Mucosa of descending colon (tissue), 3 donors: ENCODE results near the gene SHC2. TPM values are rescaled to one million over a fixed set of nuclear protein-coding genes. Genes with fewer than 3 reads are reported as not detected.
A peak's percentile ranks its signal among the peaks of the same experiment; 100 is the strongest.

Experiments
- ATAC-seq: fragments of 200-7000 bp; cut with Tn5 transposase; one replicate; pipeline ENCODE4 v1.9.1; 2020; ENCODE audit warnings: mild to moderate bottlenecking, moderate library complexity
- DNase-seq, 3 donors: peaks; one replicate each; pipeline ENCODE4 v3.0.0-alpha.2; 2020
- H3K36me3 ChIP-seq: fragments of 200-600 bp; one replicate; pipeline ENCODE4 v1.8.0; 2021; ENCODE audit warnings: low read depth, mild to moderate bottlenecking
- H3K4me1 ChIP-seq: fragments of 200-600 bp; one replicate; pipeline ENCODE4 v1.8.0; 2021; ENCODE audit warnings: low read depth, mild to moderate bottlenecking
- H3K4me3 ChIP-seq: fragments of 200-600 bp; one replicate; pipeline ENCODE4 v1.8.0; 2021; ENCODE audit warnings: mild to moderate bottlenecking
- H3K9me3 ChIP-seq: fragments of 200-600 bp; one replicate; pipeline ENCODE4 v1.8.0; 2021; ENCODE audit warnings: mild to moderate bottlenecking
- CTCF ChIP-seq: fragments of 200-600 bp; IDR thresholded peaks from one replicate; pipeline ENCODE4 v1.8.0; 2022; ENCODE audit warnings: antibody characterized with exemption, mild to moderate bottlenecking
- intact Hi-C, 2 donors: fragments of 100-400 bp; cut with DNase I in 1 of 2; cut with micrococcal nuclease in 1 of 2; formaldehyde crosslinking; loops; one replicate each; pipeline versions ENCODE4 v1.11.0 to v1.11.1; 2022; cut with DNase I, micrococcal nuclease
- total RNA-seq, 3 donors: library from RNA; stranded (reverse); fragmentation: NEBNext Ultra II Directional in 2 of 3; extraction: Animal tissue kit (Norgen Biotek cat#: 25700) in 2 of 3; gene quantifications; one replicate each; pipeline versions ENCODE4 v1.2.1 to v1.2.4, GENCODE V29; 2021 to 2023
- donor health status: DM: no; HTN: no; CAD: no; lungs with moderate emphysema.
- donor health status: DM: no; HTN: no; CAD: no.
- donor health status: DM: no; HTN: yes; CAD: no.

Gene SHC2
- total RNA-seq, 3 donors from 2014 or later, result 5.3 to 39.3 (median 6.0) TPM

GRCh38 chr19:391207-391557 is 69.7 kb downstream of the SHC2 start:
- Histone ChIP-seq H3K4me3 (no peak overlapping the region), H3K36me3 (no peaks in the 10 kb centered on the region), H3K4me1 (no peaks in the 10 kb centered on the region), H3K9me3 (peaks cover 1% of the 10 kb centered on the region)
- ATAC-seq (no peak), DNase-seq (no peak)
- intact Hi-C loops, result no loop called here
- TF ChIP-seq CTCF, result no peak

GRCh38 chr19:390386-391206 is 70.2 kb downstream of the SHC2 start:
- ATAC-seq (no peak), DNase-seq (peak in 1 of 3 donors; percentile 40)
- intact Hi-C loops, result no loop called here
- Histone ChIP-seq H3K4me1 (no peaks in the 10 kb centered on the region), H3K36me3 (no peaks in the 10 kb centered on the region), H3K9me3 (peaks cover 1% of the 10 kb centered on the region), H3K4me3 (no peak overlapping the region)
- no peak for TF ChIP-seq CTCF

GRCh38 chr19:389935-390289 is 70.9 kb downstream of the SHC2 start:
- peaks cover 1% of the 10 kb centered on the region for H3K9me3 ChIP-seq
- intact Hi-C loops, result no loop called here
- peak in 1 of 3 donors; percentile 40 for DNase-seq
- TF ChIP-seq CTCF, result no peak
- no peak overlapping the region for H3K4me3 ChIP-seq
- no peaks in the 10 kb centered on the region for H3K4me1 ChIP-seq
- no peak for ATAC-seq
- H3K36me3 ChIP-seq, result no peaks in the 10 kb centered on the region

GRCh38 chr19:389255-389934 is 71.4 kb downstream of the SHC2 start:
- ATAC-seq, result no peak
- peaks cover 1% of the 10 kb centered on the region for H3K9me3 ChIP-seq
- no peak overlapping the region for H3K4me3 ChIP-seq
- intact Hi-C loops, result no loop called here
- H3K4me1 ChIP-seq, result no peaks in the 10 kb centered on the region
- peak in 1 of 3 donors; percentile 15 for DNase-seq
- no peak for TF ChIP-seq CTCF
- H3K36me3 ChIP-seq, result no peaks in the 10 kb centered on the region

GRCh38 chr19:388691-389090 is 72.1 kb downstream of the SHC2 start:
- DNase-seq, result peak in 1 of 3 donors; percentile 22
- Histone ChIP-seq H3K4me1 (no peaks in the 10 kb centered on the region), H3K4me3 (no peak overlapping the region), H3K36me3 (no peaks in the 10 kb centered on the region), H3K9me3 (peaks cover 1% of the 10 kb centered on the region)
- intact Hi-C loops, result no loop called here
- ATAC-seq, result no peak
- TF ChIP-seq CTCF, result no peak
